HG03571 (cell line): Measurements from ENCODE around the gene VWCE.
"Not testable (repeated sequence)": the region's sequence is repeated elsewhere in the genome, so short reads cannot be mapped to it uniquely, and the experiment has no call there.

Experiments used
- ATAC-seq: cut with Tn5 transposase; IDR thresholded peaks from one replicate; pipeline ENCODE4 v1.9.1; 2021; ENCODE audit not compliant: unreplicated experiment

VWCE gene

GRCh38 chr11:61219016-61219415 lies 76.1 kb downstream of the VWCE start:
- ATAC-seq, result not testable (repeated sequence)

- ATAC-seq, result not testable (repeated sequence)
These were observed 76.8 kb downstream of the VWCE start for GRCh38 chr11:61218306-61218705.

GRCh38 chr11:61213711-61214324 lies 81.3 kb downstream of the VWCE start:
- ATAC-seq, result not testable (repeated sequence)

GRCh38 chr11:61212202-61212601 lies 82.9 kb downstream of the VWCE start:
- ATAC-seq, result not testable (repeated sequence)

GRCh38 chr11:61211327-61211952 lies 83.7 kb downstream of the VWCE start:
- not testable (repeated sequence) for ATAC-seq

GRCh38 chr11:61210629-61211028 lies 84.5 kb downstream of the VWCE start:
- not testable (repeated sequence) for ATAC-seq
